Measurements from ENCODE around the gene NPC1.

- no peak for TF ChIP-seq CTCF (IDR thresholded peaks at IDR 0.05; ENCODE audit: low read depth, low read length, missing input control)
- TF ChIP-seq REST (IDR thresholded peaks at IDR 0.05), result no peak
- no peak for TF ChIP-seq MAX (IDR thresholded peaks at IDR 0.05)
Observed at GRCh38 chr18:23573626-23574431, 12.5 kb downstream of the NPC1 start.

Measured in liver (tissue), 2 donors.